HCT116 (cell line): Measurements from ENCODE around the gene CSN1S1. TPM values are rescaled to one million over a fixed set of nuclear protein-coding genes. Genes with fewer than 3 reads are reported as not detected.

Source experiments
- ATAC-seq: fragments of 200-7000 bp; cut with Tn5 transposase; 2 replicates; pipeline ENCODE4 v1.9.1; 2020; ENCODE audit warnings: mild to moderate bottlenecking, moderate library complexity
- BruUV-seq: library from RNA; stranded (reverse); fragments of 400-500 nt; replicated peaks from 2 replicates; lab custom pipeline; 2021; lab: Mats Ljungman, UMichigan
- CTCF ChIA-PET: fragments of 300-600 bp; sonication (Branson Sonifier 250); formaldehyde crosslinking; loops from one replicate; lab custom pipeline; 2021; ENCODE audit warnings: antibody characterized with exemption; lab: Charles Lee
- POLR2A ChIA-PET: fragments of 300-600, 350-600 bp; sonication (Branson Sonifier 250); formaldehyde crosslinking; loops from one replicate; lab custom pipeline; 2021; ENCODE audit warnings: antibody characterized with exemption; lab: Charles Lee
- RAD21 ChIA-PET, 2 experiments: fragments of 300-600 bp; sonication (Branson Sonifier 250); formaldehyde crosslinking; loops; one replicate each; lab custom pipeline; 2023; ENCODE audit warnings: low total read pairs in 2 of 2; ENCODE audit not compliant: uncharacterized antibody in 2 of 2, unreplicated experiment in 2 of 2, low non-redundant PET in 1 of 2; lab: Charles Lee
- DNase-seq: peaks from one replicate; pipeline ENCODE4 v3.0.0-alpha.2; 2010; ENCODE audit warnings: low read depth, low spot score
- H2AFZ ChIP-seq: fragments of 200-600 bp; shearing (Covaris generic), sonication (generic); 2 replicates; pipeline ENCODE4 v1.6.1; 2017; ENCODE audit warnings: low read depth, mixed run types, mixed read lengths, antibody characterized with exemption, low read length; ENCODE audit not compliant: poor library complexity, severe bottlenecking
- H3K27ac ChIP-seq: 2 replicates; pipeline ENCODE4 v1.5.1; 2012; ENCODE audit warnings: low read depth, low read length
- H3K27me3 ChIP-seq: fragments of 200-600 bp; sonication (generic); 2 replicates; pipeline ENCODE4 v1.6.1; 2016; ENCODE audit warnings: mixed run types, low read length, mixed read lengths; ENCODE audit not compliant: insufficient read depth
- H3K36me3 ChIP-seq, 2 experiments: fragments of 200-500 bp in 1 of 2; fragments of 200-600 bp in 1 of 2; sonication (Bioruptor generic) in 1 of 2; sonication (generic) in 1 of 2; 2 replicates each; pipeline versions ENCODE4 v1.5.1 to v1.6.1; 2014 to 2016; ENCODE audit warnings: low read length in 2 of 2, inconsistent platforms in 1 of 2, mixed read lengths in 1 of 2, mixed run types in 1 of 2; ENCODE audit not compliant: insufficient read depth in 2 of 2, control insufficient read depth in 1 of 2
- H3K4me1 ChIP-seq, 2 experiments: fragments of 200-600 bp in 1 of 2; sonication (generic) in 1 of 2; 2 replicates each; pipeline versions ENCODE4 v1.5.1 to v1.6.1; 2012 to 2017; ENCODE audit warnings: low read length in 2 of 2, inconsistent platforms in 1 of 2, mild to moderate bottlenecking in 1 of 2, mixed read lengths in 1 of 2, mixed run types in 1 of 2, moderate library complexity in 1 of 2; ENCODE audit not compliant: insufficient read depth in 2 of 2, control insufficient read depth in 1 of 2
- H3K4me2 ChIP-seq: fragments of 200-600 bp; sonication (generic); 2 replicates; pipeline ENCODE4 v1.6.1; 2017; ENCODE audit warnings: mixed run types, low read length, mixed read lengths
- H3K4me3 ChIP-seq, 2 experiments: fragments of 200-600 bp in 1 of 2; sonication (generic) in 1 of 2; replicated peaks in 1 of 2; 2 replicates each; pipeline ENCODE4 v1.5.1; 2011 to 2016; ENCODE audit warnings: low read length in 2 of 2, control low read depth in 1 of 2, low read depth in 1 of 2, mild to moderate bottlenecking in 1 of 2, mixed read lengths in 1 of 2, mixed run types in 1 of 2
- H3K79me2 ChIP-seq: fragments of 200-600 bp; sonication (generic); 2 replicates; pipeline ENCODE4 v1.6.1; 2017; ENCODE audit warnings: mild to moderate bottlenecking, mixed run types, low read length, moderate library complexity, mixed read lengths; ENCODE audit not compliant: insufficient read depth
- H3K9ac ChIP-seq: fragments of 200-600 bp; sonication (generic); 2 replicates; pipeline ENCODE4 v1.6.1; 2016; ENCODE audit warnings: low read length, mixed read lengths
- H3K9me2 ChIP-seq: fragments of 200-600 bp; sonication (generic), shearing (Covaris generic); 2 replicates; pipeline ENCODE4 v1.6.1; 2017; ENCODE audit warnings: mixed run types, mild to moderate bottlenecking, moderate library complexity; ENCODE audit not compliant: insufficient read depth
- H3K9me3 ChIP-seq, 2 experiments: fragments of 200-500 bp in 1 of 2; fragments of 200-600 bp in 1 of 2; sonication (Bioruptor generic) in 1 of 2; sonication (generic) in 1 of 2; 2 replicates each; pipeline ENCODE4 v1.6.1; 2014 to 2017; ENCODE audit warnings: low read length in 2 of 2, mixed read lengths in 2 of 2, inconsistent platforms in 1 of 2, low read depth in 1 of 2, mild to moderate bottlenecking in 1 of 2, mixed run types in 1 of 2, moderate library complexity in 1 of 2; ENCODE audit not compliant: control insufficient read depth in 1 of 2, insufficient read depth in 1 of 2
- H4K20me1 ChIP-seq: fragments of 200-600 bp; sonication (generic), shearing (Covaris generic); 2 replicates; pipeline ENCODE4 v1.6.1; 2017; ENCODE audit warnings: mixed run types, mild to moderate bottlenecking, moderate library complexity; ENCODE audit not compliant: insufficient read depth
- ATF3 ChIP-seq: IDR thresholded peaks from 2 replicates; pipeline ENCODE4 v1.6.1; 2012
- POLR2A ChIP-seq: IDR thresholded peaks from 2 replicates; pipeline ENCODE4 v1.7.0; 2011; ENCODE audit warnings: borderline replicate concordance; ENCODE audit not compliant: insufficient read depth, insufficient read length; ENCODE audit errors: extremely low read depth
- POLR2AphosphoS5 ChIP-seq: IDR thresholded peaks from 2 replicates; pipeline ENCODE4 v1.6.1; 2011; ENCODE audit warnings: mild to moderate bottlenecking, low read depth, low read length, moderate library complexity
- REST ChIP-seq: IDR thresholded peaks from 2 replicates; pipeline ENCODE4 v1.6.1; 2012; ENCODE audit warnings: low read depth
- SIN3A ChIP-seq: IDR thresholded peaks from 2 replicates; pipeline ENCODE4 v1.6.1; 2012; ENCODE audit warnings: low read depth
- SP1 ChIP-seq: IDR thresholded peaks from 2 replicates; pipeline ENCODE4 v1.6.1; 2012; ENCODE audit warnings: low read depth
- ZBTB33 ChIP-seq: IDR thresholded peaks from 2 replicates; pipeline ENCODE4 v1.6.1; 2011; ENCODE audit warnings: mild to moderate bottlenecking, low read length, moderate library complexity; ENCODE audit not compliant: insufficient replicate concordance; ENCODE audit errors: extremely low read depth
- ZFX ChIP-seq: fragments of 450-650 bp; IDR thresholded peaks from 2 replicates; pipeline ENCODE4 v1.6.1; 2017
- intact Hi-C: fragments of 100-400 bp; cut with micrococcal nuclease; formaldehyde crosslinking; loops from 2 replicates; pipeline ENCODE4 v1.10.0; 2022
- total RNA-seq: library from RNA; stranded (reverse); gene quantifications from one replicate; pipeline ENCODE4 v1.2.1, GENCODE V29; 2021; ENCODE audit not compliant: unreplicated experiment

Gene CSN1S1
- total RNA-seq, 1 experiment from 2014 or later = not detected

- Histone ChIP-seq H3K4me1 (no peaks in the 10 kb centered on the region), H3K9me2 (no peaks in the 10 kb centered on the region), H3K36me3 (no peaks in the 10 kb centered on the region), H2AFZ (no peak overlapping the region), H3K27ac (no peak overlapping the region), H3K79me2 (no peaks in the 10 kb centered on the region)
- CTCF ChIA-PET = no interaction called here
- no peak for DNase-seq
- RAD21 ChIA-PET = no interaction called here
- no TSS peak for BruUV-seq
- TF ChIP-seq POLR2A (no peak), REST (no peak), ZFX (no peak), ZBTB33 (no peak), ATF3 (no peak), SP1 (no peak), SIN3A (no peak), POLR2AphosphoS5 (no peak)
- TF ChIP-seq, all 23 proteins: peak for 0
- Histone ChIP-seq H3K4me2 (no peak overlapping the region), H3K9me3 (no peaks in the 10 kb centered on the region), H4K20me1 (no peaks in the 10 kb centered on the region), H3K4me3 (no peak overlapping the region), H3K9ac (no peak overlapping the region), H3K27me3 (no peaks in the 10 kb centered on the region)
- no peak for ATAC-seq
- intact Hi-C loops = no loop called here
- POLR2A ChIA-PET = no interaction called here
Measured at GRCh38 chr4:69907151-69907550, 23.7 kb upstream of the CSN1S1 start.
